Brain pericyte (primary cell): ENCODE measurements around the gene BCL7C.
"Not testable (repeated sequence)": the region's sequence is repeated elsewhere in the genome, so short reads cannot be mapped to it uniquely, and the experiment has no call there.

Experiments used
- DNase-seq: peaks from one replicate; pipeline ENCODE4 v3.0.0-alpha.2; 2012; ENCODE audit warnings: low read depth, low spot score

The BCL7C gene

DNA sequence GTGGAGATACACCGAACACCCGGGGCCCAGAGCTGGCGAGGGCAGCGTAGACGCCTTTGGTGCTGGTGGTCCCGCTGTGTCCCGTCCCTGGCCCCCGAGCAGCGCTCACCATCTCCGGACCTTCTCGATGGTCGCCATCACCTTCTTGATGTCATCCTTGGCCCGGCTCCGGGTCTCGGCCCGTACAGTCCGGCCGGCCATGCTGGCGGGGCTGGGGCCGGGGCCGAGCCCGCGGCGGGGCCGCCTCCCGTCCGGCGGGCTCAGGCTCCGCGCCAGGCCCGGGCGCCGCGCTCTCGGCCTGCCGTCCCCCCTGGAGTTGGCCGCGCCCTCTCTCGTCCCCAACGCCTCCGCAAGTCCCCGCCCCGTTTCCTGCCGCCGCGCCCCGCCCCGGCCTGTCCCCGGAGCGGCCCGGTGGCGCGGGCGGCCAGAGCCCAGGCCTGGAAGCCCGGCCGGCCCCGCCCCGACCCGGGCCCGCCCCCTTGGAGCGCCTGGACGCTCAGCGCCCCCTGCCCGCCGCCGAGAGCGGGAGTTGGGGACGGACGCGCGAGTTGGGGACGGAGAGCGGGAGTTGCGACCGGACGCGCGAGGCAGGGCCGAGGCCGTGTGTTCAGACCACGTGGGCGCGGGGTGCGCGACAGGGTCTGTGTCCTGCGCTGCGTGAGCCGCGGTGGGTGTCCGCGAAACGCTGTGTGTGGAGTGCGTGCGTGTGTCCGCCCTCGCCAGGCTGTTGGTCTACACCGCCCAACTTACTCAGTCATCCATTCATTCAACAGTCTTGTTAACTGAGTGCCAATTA lies at the start of gene BCL7C:
TSS of gene BCL7C (minus strand) at position 334 of the 796 bp plus-strand sequence. CDS start at position 201, 133 bp downstream.
- DNase-seq, result no peak

DNA sequence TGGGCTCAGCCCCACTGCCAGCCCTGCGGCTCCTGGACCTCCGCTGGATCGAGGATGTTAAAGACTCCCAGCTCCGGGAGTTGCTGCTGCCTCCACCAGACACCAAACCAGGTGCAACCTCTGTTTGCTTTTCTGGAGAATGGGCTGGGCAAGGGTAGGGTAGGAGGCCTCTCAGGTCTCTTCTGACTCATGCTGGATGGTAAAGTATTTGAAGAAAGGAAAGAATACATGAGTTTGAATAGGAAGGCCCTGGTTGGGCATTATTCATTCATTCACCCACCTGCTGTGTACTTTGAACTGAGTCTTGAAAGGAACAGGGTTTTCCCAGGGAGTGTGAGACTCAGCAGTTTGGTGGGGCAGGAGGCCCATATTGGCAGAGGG lies 48.5 kb upstream of the BCL7C start:
- DNase-seq, result no peak

DNA sequence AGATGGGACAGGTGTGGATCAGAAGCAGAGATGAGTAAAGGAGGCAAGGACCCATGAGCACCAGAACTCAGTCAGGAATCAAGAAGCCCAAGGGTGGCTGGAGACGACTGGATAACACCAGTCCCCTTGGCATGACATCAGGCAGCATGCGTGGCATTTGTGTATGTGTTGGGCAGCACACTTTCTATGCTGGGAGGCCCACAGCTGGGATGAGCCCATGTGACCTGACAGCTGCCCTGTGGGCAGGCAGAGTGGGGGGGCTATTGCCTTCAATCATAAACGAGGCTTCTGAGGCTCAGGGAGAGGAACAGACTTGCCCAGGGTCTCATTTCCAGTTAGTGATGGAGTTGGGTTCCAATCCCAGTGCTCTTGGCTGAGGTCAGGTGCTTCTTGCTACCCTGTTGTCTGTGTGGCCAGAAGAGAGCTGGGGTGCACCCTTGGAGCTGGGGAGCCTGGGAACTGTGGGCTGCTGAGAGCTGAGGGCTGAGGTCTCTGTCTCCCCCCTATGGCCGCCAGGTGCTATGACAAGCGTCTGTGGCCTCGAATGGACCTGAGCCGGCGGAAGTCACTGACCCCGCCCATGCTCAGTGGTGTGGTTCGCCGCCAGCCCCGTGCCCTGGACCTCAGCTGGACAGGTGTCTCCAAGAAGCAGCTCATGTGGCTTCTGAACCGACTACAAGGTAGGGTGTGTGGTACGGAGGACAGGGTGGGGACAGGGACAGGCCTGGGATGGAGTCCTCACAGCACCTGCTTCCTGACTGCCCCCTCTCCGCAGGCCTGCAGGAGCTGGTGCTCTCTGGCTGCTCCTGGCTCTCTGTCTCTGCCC lies 47.9 kb upstream of the BCL7C start:
- no peak for DNase-seq

DNA sequence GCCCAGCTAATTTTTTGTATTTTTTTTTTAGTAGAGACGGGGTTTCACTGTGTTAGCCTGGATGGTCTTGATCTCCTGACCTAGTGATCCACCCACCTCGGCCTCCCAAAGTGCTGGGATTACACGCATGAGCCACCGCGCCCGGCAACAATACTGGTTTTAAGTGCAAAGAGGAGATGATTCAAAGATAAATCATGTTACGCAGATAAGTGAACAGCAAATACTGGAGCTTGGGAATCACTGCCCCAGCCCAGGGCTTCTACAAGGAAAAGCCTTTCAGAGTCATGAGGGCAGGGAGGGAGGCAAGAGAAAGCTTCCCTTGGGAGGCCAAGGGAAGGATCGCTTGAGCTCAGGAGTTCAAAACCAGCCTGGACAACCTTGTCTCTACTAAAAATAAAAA lies 45.7 kb upstream of the BCL7C start:
- not testable (repeated sequence) for DNase-seq

DNA sequence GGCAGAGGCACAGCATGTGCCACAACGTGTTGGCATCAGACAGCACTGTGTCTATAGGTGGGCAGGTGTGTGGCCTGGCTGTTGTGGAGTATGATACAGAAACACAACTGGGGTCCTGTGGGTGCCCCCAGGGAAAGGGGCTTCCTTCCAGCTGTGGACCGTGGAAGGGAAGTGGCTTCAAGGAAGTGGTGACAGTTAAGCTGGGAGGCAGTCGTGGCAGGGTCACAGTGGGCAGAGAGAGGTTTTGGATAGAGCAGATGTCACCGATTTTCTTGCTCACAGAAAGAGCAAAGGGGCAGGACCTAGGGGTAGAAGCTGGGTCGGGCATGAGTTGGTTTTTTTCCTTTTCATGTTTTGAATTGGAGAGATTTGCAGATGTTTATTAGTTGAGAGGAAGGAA lies 43.8 kb upstream of the BCL7C start:
- no peak for DNase-seq

DNA sequence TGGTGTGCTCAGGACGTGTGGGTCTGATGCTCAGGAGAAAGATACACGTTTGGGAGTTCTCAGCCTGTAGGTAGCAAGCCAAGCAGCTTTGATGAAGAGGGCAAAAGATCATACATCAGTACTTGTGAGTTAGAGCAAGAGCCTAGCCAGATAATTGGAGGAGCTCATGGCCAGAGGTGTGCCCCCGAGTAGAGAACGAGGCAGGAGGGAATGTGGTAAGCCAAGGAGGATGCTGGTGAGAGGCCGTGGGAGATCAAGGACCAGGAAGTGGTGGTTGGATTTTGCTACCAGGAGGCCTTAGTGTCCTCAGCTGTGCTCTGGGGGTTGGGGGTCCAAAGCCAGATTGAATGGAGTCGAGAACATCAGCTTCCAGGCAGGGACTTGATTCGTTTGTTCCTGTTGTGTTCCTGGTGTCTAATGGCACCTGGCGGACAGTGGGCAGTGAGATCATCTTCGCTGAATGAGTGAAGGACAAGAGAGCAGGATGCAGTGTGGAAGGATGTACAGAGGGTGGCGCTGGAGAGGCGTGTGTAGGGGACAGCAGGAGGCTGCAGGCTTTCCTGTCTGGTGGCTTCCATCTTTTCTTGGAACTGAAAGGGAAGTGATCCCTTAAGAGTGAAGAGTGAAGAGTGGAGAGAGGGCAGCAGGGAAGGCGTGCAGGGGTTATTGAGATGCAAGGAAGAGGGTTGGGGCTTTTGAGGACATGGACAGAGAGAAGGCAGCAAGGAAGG lies 41.1 kb upstream of the BCL7C start:
- DNase-seq, result no peak

DNA sequence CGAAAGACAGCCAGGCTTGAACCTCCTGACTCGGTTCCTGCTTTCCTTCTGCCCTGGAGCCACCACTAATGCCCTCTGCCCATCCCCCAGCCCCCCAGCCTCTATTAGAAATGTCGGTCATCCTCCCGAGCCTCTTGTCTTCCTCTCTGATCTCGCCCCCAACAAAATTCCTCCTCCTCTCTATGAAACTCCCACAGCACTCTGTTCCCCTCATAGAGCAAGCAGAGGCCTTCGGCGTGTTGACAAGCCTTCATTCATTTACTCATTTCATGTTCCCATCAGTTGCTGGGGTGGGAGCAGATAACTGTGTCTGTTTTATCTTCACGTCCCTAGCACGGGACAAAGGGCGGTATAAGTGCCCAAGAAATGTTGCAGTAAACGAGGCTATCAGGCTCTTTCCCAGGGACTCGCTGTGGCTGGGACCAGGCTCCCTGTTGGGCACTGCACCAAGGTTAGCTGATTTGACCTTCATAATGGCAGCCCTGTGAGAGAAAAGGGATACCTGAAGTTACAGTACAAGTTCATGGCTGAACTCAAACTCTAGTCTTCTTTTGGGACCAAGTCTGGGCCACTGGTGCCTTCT lies 37.3 kb upstream of the BCL7C start:
- DNase-seq, result no peak

DNA sequence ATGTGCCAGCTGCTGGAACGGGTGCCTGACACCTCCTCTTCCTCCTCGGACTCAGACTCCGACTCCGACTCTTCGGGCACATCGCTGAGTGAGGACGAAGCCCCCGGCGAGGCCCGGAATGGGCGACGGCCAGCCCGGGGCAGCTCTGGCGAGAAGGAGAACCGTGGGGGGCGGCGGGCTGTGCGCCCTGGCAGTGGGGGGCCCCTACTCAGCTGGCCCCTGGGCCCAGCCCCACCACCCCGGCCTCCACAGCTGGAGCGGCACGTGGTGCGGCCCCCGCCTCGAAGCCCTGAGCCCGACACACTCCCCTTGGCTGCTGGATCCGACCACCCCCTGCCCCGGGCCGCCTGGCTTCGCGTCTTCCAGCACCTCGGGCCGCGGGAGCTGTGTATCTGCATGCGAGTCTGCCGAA lies 36.3 kb upstream of the BCL7C start:
- no peak for DNase-seq

DNA sequence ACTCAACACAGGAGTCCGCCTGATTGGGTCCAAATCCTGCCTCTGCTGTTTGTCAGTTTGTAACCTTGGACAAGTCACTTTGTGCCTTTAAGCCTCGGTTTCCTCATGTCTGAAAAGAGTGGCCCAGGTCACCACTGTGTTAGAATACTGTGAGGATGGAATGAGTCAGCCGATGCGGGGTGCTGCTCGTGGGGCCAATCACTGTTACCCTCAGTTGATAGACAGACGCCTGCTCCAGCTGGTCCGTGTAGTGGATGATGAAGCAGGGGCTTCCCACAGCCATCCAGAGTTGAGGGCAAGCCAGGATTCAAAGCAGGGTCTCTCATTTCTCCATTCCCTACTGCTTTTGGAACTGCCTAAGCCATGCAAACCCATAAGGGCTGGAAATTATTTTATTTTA lies 35.3 kb upstream of the BCL7C start:
- DNase-seq, result no peak

DNA sequence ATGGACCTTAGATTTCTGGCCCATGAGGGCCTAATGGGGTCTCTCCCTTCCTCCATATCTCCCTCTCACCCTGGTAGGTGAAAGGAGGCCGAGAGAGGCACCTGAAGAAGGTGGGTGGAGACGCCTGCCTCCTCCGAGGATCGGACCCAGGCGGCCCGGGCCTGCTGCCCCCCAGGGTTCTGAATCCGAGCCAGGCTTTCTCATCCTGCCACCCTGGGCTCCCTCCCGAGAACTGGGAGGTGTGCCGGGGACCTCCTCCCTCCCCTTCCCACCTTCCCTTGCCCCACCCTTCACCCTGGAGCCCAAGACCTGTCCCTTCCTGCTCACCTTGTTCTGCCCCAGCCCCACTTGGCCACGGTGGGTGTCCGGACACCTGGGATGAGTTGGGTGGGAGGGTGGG lies 34.5 kb upstream of the BCL7C start:
- DNase-seq, result no peak

DNA sequence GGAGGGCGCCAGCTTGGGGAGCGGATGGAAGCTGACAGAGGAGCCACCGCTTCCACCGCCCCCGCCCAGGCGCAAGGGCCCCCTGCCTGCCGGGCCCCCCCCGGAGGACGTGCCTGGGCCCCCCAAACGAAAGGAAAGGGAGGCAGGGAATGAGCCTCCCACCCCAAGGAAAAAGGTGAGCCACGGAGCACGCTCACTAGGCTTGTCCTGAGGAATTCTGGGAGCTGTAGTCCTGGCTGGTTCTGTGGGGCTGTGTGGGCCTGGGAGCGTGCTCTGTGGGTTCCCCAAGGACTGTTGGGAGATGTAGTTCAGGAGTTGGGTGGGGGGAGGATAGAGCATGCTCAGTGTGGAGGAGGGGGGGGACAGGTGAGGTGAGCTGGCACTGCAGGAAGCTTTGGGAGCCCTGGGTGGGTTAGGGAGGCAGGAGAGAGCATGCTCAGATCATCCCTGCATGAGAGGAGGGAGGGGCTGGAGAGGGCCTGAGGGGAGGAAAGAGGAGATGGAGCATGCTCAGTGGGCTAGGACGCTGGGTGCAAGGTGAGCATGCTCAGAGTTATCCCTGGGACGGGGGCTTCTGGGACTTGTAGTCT lies 34.0 kb upstream of the BCL7C start:
- no peak for DNase-seq

DNA sequence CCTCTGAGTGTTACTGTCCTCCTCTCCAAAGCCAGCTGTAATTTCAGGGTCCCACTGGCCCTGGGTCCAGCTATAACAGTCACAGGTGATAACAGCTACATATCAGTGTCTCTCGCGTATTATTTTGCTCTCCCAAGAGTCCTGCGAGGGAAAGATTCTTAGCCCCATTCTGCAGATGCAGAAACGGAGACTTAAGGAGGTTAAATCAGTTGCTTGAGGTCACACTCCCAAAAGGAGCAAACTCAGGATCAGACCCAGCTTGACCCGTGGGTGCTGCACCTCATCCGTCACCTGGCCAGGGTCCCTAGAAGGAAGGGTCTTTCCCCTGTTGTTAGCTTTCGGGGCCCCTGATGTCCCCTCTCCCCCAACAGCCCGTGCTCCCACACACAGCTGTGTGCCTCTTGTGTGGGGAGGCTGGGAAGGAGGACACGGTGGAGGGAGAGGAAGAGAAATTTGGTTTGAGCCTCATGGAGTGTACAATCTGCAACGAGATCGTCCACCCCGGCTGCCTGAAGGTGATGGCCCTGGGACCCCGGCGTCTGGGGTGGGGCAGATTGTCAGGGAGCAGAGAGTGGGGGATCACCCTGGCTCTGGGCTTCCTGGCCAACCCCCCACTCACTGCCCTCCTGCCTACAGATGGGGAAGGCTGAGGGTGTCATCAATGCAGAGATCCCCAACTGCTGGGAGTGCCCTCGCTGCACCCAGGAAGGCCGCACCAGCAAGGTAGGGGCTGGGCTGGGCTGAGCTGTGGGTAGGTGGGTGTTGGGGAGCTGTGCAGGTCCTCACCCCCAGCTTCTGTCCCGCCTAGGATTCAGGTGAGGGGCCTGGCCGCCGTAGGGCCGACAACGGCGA lies 33.3 kb upstream of the BCL7C start:
- no peak for DNase-seq

DNA sequence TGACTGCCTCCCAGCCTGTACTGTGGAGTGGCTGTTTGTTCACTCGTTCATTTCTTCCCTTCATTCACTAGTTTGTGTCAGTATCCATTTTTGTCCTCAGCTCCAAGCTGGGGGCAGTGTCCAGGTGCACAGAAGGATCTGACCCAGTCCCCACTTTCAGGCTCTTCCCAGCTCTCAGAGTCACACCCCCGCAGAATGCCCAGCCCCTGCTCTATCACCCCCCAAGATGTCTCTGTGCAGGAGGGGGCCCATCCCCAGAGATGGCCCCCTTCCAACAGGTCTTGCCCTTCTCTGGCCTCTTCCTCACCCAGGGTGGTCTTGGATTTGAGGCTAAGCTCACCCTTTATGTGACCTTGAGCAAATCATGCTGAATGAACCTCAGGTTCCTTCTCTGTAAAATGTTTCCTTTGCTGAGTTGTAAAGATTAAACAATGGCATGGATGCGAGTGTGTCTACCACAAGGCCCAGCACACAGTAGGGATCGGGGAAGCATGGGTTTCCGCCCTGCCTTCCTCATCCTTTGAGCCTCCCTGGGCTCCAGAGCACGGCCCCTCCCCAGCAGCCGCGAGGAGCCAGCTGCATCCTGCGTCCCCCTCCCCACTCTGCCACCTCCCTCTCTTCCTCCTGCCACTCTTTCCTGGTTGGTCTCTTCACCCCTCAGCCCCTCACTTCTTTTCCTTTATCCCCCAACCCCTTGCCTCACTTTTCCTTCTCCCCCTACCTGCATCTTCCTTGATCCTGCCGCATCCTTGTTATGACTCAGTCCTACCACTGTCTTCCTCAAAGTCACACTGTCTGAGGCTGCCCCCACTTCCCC lies 32.3 kb upstream of the BCL7C start:
- no peak for DNase-seq

DNA sequence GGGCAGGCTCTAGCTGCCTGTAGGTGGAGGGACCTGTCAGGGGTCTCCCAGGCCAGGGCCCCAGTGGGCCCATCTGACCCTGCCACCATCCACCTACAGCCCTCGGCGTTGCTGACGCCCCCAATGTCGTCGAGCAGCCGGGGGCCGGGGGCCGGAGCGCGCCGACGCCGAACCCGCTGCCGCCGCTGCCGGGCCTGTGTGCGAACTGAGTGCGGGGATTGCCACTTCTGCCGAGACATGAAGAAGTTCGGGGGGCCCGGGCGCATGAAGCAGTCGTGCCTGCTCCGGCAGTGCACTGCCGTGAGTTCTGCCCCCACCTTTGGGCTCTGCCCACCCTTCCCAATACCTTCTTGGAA lies 31.7 kb upstream of the BCL7C start:
- no peak for DNase-seq

DNA sequence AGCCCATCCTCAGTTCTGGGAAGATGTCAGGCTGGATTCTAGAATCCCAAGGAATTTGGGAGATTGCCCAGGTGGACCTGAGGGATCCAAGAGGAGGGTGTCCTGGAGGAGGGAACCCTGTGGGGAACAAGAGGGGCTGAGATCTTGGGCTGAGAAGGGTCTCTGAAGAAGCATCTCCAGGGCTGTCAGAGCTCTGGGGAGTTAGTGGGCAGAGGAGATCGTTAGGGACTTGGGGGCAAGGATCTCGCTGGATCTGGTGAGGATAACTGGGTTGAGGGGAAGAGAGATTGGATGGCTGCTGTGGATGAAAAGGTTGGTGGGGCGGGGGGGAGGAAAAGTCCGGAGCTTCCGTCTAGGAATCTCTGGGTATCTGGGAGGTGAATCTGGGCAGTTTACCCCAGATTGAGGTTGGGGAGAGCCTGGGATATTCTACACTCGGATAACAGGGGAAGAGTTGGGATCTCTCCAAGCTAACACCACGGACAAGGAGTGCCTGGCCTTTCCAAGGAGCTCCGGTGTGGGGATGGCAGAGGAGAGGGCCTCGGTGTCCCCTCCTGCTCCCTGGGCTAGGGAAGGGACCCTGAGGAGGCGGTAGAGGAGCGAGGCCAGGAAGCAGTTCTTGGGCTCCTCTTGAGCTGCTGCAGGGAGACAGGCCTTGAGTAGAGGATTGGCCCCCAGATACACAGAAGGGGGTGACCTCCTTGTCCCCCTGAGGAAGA lies 31.2 kb upstream of the BCL7C start:
- no peak for DNase-seq

DNA sequence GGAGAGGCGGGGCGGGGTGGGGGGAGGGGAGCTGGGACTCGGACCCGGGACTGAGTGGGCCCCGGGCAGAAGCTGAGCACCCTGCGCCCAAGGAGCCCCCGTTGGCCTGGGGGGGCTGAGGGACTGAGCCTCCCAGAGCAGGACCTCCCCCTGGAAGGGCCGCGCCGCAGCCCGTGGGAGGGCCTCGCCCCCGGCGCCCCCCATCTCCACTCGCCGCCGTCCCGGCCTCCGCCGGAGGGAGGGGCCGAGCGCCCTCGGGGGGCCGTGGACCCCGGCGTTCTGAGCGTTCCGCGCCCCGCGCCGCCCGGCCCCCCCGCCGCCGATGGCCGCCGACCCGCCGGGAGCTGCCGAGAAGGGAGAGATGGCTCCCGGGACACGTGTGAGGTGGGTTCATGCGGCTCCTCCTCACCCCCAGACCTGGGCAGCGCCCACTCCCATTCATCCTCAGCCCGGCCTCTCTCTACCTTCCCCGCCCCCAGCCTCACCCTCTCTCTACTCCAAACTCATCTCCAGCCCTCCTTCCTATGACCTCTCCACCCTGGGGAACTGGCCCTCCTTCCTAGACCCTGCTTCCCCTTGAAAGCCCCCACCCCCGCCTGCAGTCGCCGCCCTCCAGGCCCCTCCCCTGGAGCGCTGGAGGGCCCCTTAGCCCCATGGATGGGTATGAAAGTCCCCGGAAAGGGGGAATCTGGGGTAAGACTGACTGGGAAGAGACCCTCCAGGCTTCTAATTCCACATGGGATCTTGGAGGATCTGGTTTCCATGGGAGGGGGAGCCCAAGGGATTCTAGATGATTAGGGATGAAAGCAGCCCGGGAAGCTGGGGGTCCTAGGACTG lies 30.4 kb upstream of the BCL7C start:
- DNase-seq, result no peak

DNA sequence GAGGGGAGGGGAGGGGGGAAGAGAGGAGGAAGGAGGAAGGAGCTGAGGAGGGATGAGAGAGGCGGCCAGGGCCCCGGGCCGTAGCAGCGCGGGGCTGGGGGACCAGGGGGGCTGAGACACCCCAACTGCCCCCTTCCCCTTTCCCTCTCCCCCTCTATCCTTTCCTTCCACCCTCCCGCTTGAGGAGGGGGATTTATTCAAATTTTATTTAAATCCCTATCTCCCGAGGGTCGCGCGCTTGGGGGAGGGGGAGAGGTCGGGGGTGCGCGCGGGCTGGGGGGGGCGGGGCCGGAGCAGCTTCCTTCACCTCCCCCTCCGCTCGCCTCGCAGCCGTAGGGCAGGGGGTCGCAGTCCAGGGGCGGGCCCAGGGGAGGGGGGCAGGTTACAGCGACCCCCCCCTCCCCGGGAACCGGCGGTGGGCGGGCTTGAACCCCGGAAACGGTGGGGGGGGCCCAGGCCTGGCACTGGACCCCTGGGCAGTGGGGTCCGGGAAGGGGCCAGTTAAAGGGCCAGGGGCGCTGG lies 29.7 kb upstream of the BCL7C start, which contains the start of gene FBXL19:
TSS of gene FBXL19 (plus strand) at position 19 of the 522 bp plus-strand sequence. CDS start 2,183 bp downstream, outside the sequence.
- DNase-seq, result no peak
